Lower leg skin (tissue), 4 donors: ENCODE results near the gene ZFPM1. TPM values are rescaled to one million over a fixed set of nuclear protein-coding genes. Genes with fewer than 3 reads are reported as not detected.

Experiments
- DNase-seq, 2 donors: peaks; one replicate each; pipeline ENCODE4 v3.0.0-alpha.2; 2019; ENCODE audit warnings: low spot score in 2 of 2
- H3K4me3 ChIP-seq: fragments of 200-600 bp; sonication (generic); 2 replicates; pipeline ENCODE4 v1.5.1; 2017; ENCODE audit warnings: mild to moderate bottlenecking, low read depth; ENCODE audit not compliant: poor library complexity, severe bottlenecking
- POLR2A ChIP-seq, 2 donors: fragments of 450-650 bp; IDR thresholded peaks; one replicate each; pipeline ENCODE4 v1.6.1; 2016 to 2017; ENCODE audit warnings: antibody characterized with exemption in 2 of 2, mild to moderate bottlenecking in 1 of 2, moderate library complexity in 1 of 2
- WGBS, 2 donors: methylation state at CpG; one replicate each; pipeline ENCODE4 v1.1.5; 2018; 5-methylcytosine and 5-hydroxymethylcytosine counted together
- intact Hi-C: fragments of 100-400 bp; cut with DNase I; formaldehyde crosslinking; loops from one replicate; pipeline ENCODE4 v1.15.0; 2023; ENCODE audit warnings: low total_unique reads
- total RNA-seq, 4 donors: library from RNA; depleted of rRNA; stranded (reverse); fragments of >200 nt; gene quantifications; one replicate each; pipeline ENCODE4 v1.1.0, GENCODE V29; 2016
- TF ChIP-seq, protein P1 (sequence below), 3 donors: fragments of 450-650 bp; IDR thresholded peaks; one replicate each; pipeline ENCODE4 v1.5.1; 2016; ENCODE audit warnings: antibody characterized with exemption in 3 of 3, mild to moderate bottlenecking in 3 of 3, moderate library complexity in 2 of 3

ZFPM1 gene
- total RNA-seq, 4 donors from 2014 or later, result 2.0 to 4.0 (median 3.1) TPM

DNA sequence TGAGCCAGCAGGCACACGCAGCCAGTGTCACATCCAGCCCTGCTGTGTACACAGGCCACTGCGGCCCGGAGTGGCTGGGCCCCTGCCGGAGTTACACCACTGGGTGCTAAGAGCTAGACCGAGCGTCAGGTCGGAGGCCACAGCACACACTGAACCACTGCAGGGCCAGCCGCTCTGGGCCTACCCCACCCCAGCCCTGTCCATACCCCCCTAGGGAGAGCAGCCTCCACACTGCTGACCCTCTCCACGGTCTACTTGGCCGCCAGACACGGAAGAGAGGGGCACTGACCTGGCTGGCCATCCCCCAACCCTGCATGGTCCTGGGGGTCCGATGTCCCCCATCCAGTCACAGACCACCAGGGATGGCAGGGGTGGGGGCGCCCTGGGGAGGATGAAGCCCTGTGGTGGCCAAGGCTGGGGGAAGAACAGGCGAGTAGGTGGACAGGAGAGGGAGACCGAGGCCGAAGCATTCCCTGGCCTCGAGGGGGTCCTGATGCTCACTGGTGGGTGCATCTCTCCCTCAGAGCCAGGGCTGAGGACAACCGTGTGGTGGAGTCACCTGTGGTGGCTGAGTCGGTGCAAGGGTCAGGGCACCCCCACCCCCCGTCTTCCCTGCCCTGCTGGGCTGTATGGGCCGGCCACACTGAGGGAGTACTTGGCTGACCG lies 82.2 kb downstream of the ZFPM1 start:
- H3K4me3 ChIP-seq, result no peak overlapping the region
- intact Hi-C loops, result no loop called here
- no peak for DNase-seq
- WGBS, 2 donors, result 85 to 92% methylated on average over 22 of the region's 22 CpGs
- TF ChIP-seq, protein P1, sequence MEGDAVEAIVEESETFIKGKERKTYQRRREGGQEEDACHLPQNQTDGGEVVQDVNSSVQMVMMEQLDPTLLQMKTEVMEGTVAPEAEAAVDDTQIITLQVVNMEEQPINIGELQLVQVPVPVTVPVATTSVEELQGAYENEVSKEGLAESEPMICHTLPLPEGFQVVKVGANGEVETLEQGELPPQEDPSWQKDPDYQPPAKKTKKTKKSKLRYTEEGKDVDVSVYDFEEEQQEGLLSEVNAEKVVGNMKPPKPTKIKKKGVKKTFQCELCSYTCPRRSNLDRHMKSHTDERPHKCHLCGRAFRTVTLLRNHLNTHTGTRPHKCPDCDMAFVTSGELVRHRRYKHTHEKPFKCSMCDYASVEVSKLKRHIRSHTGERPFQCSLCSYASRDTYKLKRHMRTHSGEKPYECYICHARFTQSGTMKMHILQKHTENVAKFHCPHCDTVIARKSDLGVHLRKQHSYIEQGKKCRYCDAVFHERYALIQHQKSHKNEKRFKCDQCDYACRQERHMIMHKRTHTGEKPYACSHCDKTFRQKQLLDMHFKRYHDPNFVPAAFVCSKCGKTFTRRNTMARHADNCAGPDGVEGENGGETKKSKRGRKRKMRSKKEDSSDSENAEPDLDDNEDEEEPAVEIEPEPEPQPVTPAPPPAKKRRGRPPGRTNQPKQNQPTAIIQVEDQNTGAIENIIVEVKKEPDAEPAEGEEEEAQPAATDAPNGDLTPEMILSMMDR (IDR thresholded peaks at IDR 0.05), result no peak
- TF ChIP-seq POLR2A (IDR thresholded peaks at IDR 0.05), result no peak

DNA sequence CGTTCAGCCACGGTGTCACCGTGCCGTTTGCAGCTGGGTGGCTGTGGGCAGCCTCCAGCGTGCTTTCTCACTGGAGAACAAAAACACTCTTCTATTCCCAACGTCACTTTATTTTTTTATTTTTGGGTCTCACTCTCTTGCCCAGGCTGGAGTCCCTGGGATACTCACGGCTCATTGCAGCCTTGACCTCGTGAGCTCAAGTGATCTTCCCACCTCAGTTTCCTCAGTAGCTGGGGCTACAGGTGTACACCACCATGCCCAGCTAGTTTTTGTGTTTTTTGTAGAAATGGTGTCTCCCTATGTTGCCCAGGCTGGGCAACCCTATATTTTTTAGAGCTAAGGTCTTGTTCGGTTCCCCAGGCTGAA lies 82.8 kb downstream of the ZFPM1 start:
- intact Hi-C loops, result no loop called here
- TF ChIP-seq POLR2A (IDR thresholded peaks at IDR 0.05), result no peak
- TF ChIP-seq, protein P1 (IDR thresholded peaks at IDR 0.05), result no peak
- DNase-seq, result no peak
- H3K4me3 ChIP-seq, result no peak overlapping the region
- WGBS, 2 donors, result 88 to 93% methylated on average over 9 of the region's 9 CpGs

DNA sequence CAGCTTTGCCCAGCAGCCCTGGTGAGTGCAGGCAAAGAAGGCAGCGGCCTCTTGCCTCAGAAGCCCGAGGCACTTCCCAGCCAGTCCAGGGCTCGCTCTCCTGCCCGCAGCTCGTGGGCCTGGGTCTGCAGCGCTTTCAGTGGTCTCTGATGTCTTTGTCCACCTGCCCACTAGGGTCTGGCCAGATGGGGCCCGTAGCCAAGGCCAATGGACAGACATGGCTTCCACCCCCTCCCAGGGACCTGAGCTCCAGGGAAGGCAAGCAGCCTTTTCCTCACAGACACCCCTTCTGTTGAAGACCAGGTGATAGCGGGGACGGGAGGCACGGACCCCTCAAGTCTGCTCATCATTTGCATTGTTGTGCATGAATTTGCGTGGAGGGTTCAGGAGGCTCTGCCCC lies 83.4 kb downstream of the ZFPM1 start:
- no peak for DNase-seq
- 86 to 91% methylated on average over 11 of the region's 11 CpGs for WGBS, 2 donors
- intact Hi-C loops, result no loop called here
- no peak overlapping the region for H3K4me3 ChIP-seq
- TF ChIP-seq, protein P1 (IDR thresholded peaks at IDR 0.05), result no peak
- TF ChIP-seq POLR2A (IDR thresholded peaks at IDR 0.05), result no peak

DNA sequence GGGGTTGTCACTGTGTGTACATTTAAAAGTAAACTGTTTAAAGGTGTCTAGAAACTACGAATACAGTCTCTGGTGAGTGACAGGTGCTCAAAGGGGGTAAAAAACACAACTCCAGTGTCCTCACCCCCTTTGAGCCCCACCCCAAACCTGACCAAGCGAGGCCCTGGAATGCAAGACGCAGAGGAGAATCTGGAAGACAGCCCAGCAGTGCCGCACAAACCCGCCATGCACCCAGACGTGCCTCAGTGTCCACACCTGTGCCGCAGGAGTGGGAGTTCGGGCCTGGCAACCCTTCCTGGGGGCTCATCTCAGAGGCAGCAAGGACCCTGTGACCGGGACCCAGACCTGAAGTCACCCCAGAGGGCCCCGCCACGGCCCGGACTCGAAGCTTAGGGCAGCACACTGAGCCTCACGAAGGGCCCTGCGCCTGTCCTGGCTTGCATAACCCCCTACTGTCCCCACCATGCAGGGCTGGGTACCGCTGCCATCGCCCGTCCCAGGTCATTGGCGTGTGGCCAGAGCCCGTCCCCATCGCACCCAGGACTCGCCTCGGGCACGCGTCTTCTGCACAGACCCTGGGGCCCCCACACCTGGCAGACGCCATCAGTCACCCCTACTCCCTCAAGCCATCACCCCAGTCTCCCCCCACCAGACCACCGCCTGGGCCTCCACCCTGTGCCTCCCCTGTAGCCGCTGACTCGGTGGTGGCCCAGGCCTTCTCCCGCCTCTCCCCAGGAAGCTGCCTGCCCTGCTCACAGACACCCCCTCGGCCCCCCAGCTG lies 84.1 kb downstream of the ZFPM1 start:
- DNase-seq, result no peak
- no peak overlapping the region for H3K4me3 ChIP-seq
- WGBS, 2 donors, result 46 to 60% methylated on average over 17 to 28 of the region's 31 CpGs
- intact Hi-C loops, result no loop called here
- TF ChIP-seq, protein P1 (IDR thresholded peaks at IDR 0.05), result no peak
- TF ChIP-seq POLR2A (IDR thresholded peaks at IDR 0.05), result no peak

DNA sequence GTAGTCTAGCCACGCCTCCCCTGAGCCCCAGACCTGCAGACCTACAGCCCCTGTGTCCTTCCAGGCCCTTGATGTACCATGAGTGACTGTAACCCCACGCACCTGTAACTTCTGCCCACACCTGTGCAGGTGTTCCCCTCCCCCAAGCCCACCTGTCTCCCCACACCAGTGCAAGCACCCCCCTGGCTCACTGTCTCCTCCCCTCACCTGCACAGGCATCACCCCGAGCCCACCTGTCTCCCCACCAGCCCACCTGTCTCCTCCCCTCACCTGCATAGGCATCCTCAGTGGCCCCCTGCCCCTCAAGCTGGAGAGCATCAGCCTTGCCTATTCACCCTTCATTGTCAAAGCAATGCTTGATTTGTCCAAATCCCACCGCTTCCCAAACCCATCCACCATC lies 84.8 kb downstream of the ZFPM1 start:
- no peak for DNase-seq
- whole genome bisulfite sequencing, 2 donors, result 71 to 75% methylated on average over 4 of the region's 4 CpGs
- TF ChIP-seq POLR2A (IDR thresholded peaks at IDR 0.05), result no peak
- TF ChIP-seq, protein P1 (IDR thresholded peaks at IDR 0.05), result no peak
- H3K4me3 ChIP-seq, result no peak overlapping the region
- intact Hi-C loops, result no loop called here
